ENCODE measurements around the gene FXYD2.

DNA sequence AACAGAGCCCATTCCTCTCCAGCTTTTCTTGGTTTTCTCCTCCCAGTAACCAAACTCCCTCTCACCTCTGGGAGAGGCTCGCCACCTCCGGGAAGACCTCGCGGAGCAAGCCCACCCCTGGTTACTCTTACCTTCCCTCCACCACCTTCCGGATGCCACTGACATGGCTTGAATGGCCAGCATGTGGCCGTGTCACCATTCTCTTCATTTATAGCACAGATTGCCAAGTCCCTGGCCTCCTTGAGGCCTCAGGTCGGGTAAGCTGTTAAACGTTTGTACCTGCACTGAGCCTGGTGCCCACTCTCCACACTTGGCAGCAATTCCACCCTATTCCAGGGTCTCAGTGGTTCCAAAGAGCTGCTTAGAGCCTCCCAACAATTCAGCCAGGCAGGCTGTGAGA is 8.0 kb upstream of the FXYD2 start:
- no peak for TF ChIP-seq CTCF (IDR thresholded peaks at IDR 0.05)
- TF ChIP-seq POLR2A (IDR thresholded peaks at IDR 0.05): no peak
